Hepatocyte (in vitro differentiated cells): ENCODE results near the gene CNIH2. TPM values are rescaled to one million over a fixed set of nuclear protein-coding genes. Genes with fewer than 3 reads are reported as not detected.

Experiments used
- DNase-seq: peaks from one replicate; pipeline ENCODE4 v3.0.0-alpha.2; 2016; ENCODE audit warnings: low spot score
- H2AFZ ChIP-seq: fragments of 200-600 bp; sonication (generic); 2 replicates; pipeline ENCODE4 v1.6.0; 2016; ENCODE audit warnings: antibody characterized with exemption, mild to moderate bottlenecking
- H3K27ac ChIP-seq: fragments of 200-600 bp; sonication (generic); 2 replicates; pipeline ENCODE4 v1.5.1; 2016; ENCODE audit warnings: mild to moderate bottlenecking
- H3K27me3 ChIP-seq: fragments of 200-600 bp; sonication (generic); 2 replicates; pipeline ENCODE4 v1.6.1; 2016
- H3K36me3 ChIP-seq: fragments of 200-600 bp; sonication (generic); replicated peaks from 2 replicates; pipeline ENCODE4 v1.5.1; 2016; ENCODE audit warnings: low read depth; ENCODE audit not compliant: insufficient read depth
- H3K4me1 ChIP-seq: fragments of 200-600 bp; sonication (generic); 2 replicates; pipeline ENCODE4 v1.5.1; 2016; ENCODE audit warnings: mild to moderate bottlenecking, moderate library complexity; ENCODE audit not compliant: insufficient read depth
- H3K4me2 ChIP-seq: fragments of 200-600 bp; sonication (generic); 2 replicates; pipeline ENCODE4 v1.6.0; 2016
- H3K4me3 ChIP-seq: fragments of 200-600 bp; sonication (generic); 2 replicates; pipeline ENCODE4 v1.5.1; 2016; ENCODE audit warnings: mild to moderate bottlenecking
- H3K79me2 ChIP-seq: fragments of 200-600 bp; sonication (generic); 2 replicates; pipeline ENCODE4 v1.6.0; 2017; ENCODE audit warnings: mild to moderate bottlenecking
- H3K9me2 ChIP-seq: fragments of 200-600 bp; sonication (generic); replicated peaks from 2 replicates; pipeline ENCODE4 v1.6.0; 2017; ENCODE audit warnings: mild to moderate bottlenecking; ENCODE audit not compliant: insufficient read depth
- H3K9me3 ChIP-seq: fragments of 200-600 bp; sonication (generic); 2 replicates; pipeline ENCODE4 v1.5.1; 2016; ENCODE audit warnings: low read depth, mild to moderate bottlenecking
- H4K20me1 ChIP-seq: fragments of 200-600 bp; sonication (generic); 2 replicates; pipeline ENCODE4 v1.6.0; 2016; ENCODE audit warnings: mild to moderate bottlenecking; ENCODE audit not compliant: insufficient read depth, poor library complexity, severe bottlenecking
- EZH2 ChIP-seq: fragments of 200-600 bp; sonication (generic); IDR thresholded peaks from 2 replicates; pipeline ENCODE4 v1.6.1; 2016; ENCODE audit warnings: antibody characterized with exemption, mild to moderate bottlenecking, borderline replicate concordance
- EZH2phosphoT487 ChIP-seq: fragments of 200-600 bp; sonication (generic); IDR thresholded peaks from one replicate; pipeline ENCODE4 v1.6.1; 2018; ENCODE audit warnings: antibody characterized with exemption, mild to moderate bottlenecking, low read depth, moderate library complexity; ENCODE audit not compliant: unreplicated experiment, severe bottlenecking
- WGBS: methylation state at CpG from one replicate; pipeline ENCODE4 v1.1.6; 2016; ENCODE audit warnings: low lambda C conversion rate; ENCODE audit errors: missing lambda C conversion rate; 5-methylcytosine and 5-hydroxymethylcytosine counted together
- polyA plus RNA-seq: library from polyadenylated mRNA; unstranded; fragments of >200 nt; fragmentation: Nextera tagmentation; extraction: Ambion mirVana; gene quantifications from 2 replicates; pipeline ENCODE4 v1.2.1, GENCODE V29; 2016
- total RNA-seq: library from RNA; depleted of rRNA; stranded (reverse); fragments of >200 nt; gene quantifications from 2 replicates; pipeline ENCODE4 v1.2.3, GENCODE V29; 2014
- TF ChIP-seq, protein P1 (sequence below): fragments of 200-600 bp; sonication (generic); IDR thresholded peaks from 2 replicates; pipeline ENCODE4 v1.5.1; 2016; ENCODE audit warnings: antibody characterized with exemption, mild to moderate bottlenecking; ENCODE audit not compliant: poor library complexity

Gene CNIH2
- total and polyA plus RNA-seq, 2 experiments from 2014 or later = 1.7 to 6.2 TPM

DNA sequence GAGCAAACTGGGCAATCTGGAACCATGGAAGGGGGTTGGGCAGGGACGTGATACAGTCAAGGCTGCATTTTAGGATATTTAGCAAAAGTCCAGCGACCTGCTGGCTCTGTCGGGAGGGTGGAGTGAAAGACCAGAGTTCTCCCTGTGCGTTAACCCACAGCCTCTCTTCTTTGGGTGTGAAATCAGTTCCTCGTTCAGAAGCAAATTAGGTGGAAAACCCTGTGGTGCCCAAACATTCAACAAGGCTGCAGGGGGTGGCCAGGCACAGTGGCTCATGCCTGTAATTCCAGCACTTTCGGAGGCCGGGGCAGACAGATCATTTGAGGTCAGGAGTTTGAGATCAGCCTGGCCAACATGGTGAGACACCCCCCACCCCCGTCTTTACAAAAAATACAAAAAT, 19.6 kb downstream of the CNIH2 start:
- DNase-seq = no peak
- no peak overlapping the region for H2AFZ ChIP-seq
- H3K9me3 ChIP-seq = no peaks in the 10 kb centered on the region
- TF ChIP-seq, protein P1, sequence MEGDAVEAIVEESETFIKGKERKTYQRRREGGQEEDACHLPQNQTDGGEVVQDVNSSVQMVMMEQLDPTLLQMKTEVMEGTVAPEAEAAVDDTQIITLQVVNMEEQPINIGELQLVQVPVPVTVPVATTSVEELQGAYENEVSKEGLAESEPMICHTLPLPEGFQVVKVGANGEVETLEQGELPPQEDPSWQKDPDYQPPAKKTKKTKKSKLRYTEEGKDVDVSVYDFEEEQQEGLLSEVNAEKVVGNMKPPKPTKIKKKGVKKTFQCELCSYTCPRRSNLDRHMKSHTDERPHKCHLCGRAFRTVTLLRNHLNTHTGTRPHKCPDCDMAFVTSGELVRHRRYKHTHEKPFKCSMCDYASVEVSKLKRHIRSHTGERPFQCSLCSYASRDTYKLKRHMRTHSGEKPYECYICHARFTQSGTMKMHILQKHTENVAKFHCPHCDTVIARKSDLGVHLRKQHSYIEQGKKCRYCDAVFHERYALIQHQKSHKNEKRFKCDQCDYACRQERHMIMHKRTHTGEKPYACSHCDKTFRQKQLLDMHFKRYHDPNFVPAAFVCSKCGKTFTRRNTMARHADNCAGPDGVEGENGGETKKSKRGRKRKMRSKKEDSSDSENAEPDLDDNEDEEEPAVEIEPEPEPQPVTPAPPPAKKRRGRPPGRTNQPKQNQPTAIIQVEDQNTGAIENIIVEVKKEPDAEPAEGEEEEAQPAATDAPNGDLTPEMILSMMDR = no peak
- no peak for TF ChIP-seq EZH2phosphoT487
- no peak for TF ChIP-seq EZH2
- no peak overlapping the region for H3K27ac ChIP-seq
- no peak overlapping the region for H3K4me2 ChIP-seq
- H3K4me3 ChIP-seq = no peak overlapping the region
- H3K9me2 ChIP-seq = no peaks in the 10 kb centered on the region
- 52% methylated on average over 8 of the region's 8 CpGs for WGBS
- H4K20me1 ChIP-seq = no peaks in the 10 kb centered on the region
- peaks cover 14% of the 10 kb centered on the region for H3K27me3 ChIP-seq
- no peaks in the 10 kb centered on the region for H3K36me3 ChIP-seq
- no peaks in the 10 kb centered on the region for H3K4me1 ChIP-seq
- no peaks in the 10 kb centered on the region for H3K79me2 ChIP-seq

DNA sequence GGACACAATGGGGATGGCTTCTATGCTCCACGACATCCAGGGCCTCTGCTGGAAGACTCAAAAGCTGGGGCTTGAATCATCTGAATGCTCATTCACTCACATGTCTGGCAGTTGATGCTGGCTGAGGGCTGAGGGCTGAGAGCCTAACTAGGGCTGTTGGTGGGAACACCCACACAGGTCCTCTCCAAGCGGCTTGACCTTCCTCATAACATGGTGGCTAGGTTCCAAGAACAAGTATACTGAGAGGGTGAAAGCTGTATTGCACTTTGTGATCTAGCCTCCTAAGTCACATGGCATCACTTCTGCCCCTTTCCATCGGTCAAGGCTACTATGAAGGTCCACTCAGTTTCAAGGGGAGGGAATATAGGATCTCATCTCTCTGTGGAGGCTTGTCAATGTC, 21.2 kb downstream of the CNIH2 start:
- Histone ChIP-seq H3K36me3 (no peaks in the 10 kb centered on the region), H3K4me1 (no peaks in the 10 kb centered on the region), H3K27me3 (no peaks in the 10 kb centered on the region), H3K27ac (no peak overlapping the region), H3K79me2 (no peaks in the 10 kb centered on the region), H3K9me3 (no peaks in the 10 kb centered on the region), H3K9me2 (no peaks in the 10 kb centered on the region), H4K20me1 (no peaks in the 10 kb centered on the region), H3K4me2 (no peak overlapping the region), H3K4me3 (no peak overlapping the region), H2AFZ (no peak overlapping the region)
- WGBS = 91% methylated on average over 3 of the region's 3 CpGs
- TF ChIP-seq, protein P1 = no peak
- TF ChIP-seq EZH2 = no peak
- no peak for TF ChIP-seq EZH2phosphoT487
- no peak for DNase-seq

DNA sequence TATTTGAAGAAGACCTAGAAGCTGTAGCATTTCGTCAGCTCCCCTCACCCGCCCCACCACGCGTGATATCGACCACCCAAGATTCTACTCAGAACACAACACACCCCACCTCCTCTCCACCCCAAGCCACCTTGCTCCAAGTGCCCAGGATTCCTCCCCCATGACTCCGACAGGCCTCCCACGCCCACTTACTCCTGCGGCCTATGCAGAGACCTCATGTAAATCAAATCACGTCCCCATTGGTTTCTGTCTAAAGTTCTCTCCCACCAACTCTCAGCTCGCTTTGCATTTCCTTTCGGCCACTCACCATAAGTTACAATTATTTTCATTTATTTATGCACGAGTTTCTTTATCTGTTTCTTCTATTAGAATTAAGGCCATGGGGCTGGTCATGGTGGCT, 24.7 kb downstream of the CNIH2 start:
- H3K4me1 ChIP-seq = no peaks in the 10 kb centered on the region
- no peak overlapping the region for H3K27ac ChIP-seq
- no peak overlapping the region for H3K4me3 ChIP-seq
- TF ChIP-seq, protein P1 = no peak
- TF ChIP-seq EZH2phosphoT487 (no peak), EZH2 (no peak)
- DNase-seq = no peak
- WGBS = 91% methylated on average over 12 of the region's 12 CpGs
- no peak overlapping the region for H2AFZ ChIP-seq
- H3K9me3 ChIP-seq = no peaks in the 10 kb centered on the region
- no peaks in the 10 kb centered on the region for H3K36me3 ChIP-seq
- H3K4me2 ChIP-seq = no peak overlapping the region
- no peaks in the 10 kb centered on the region for H3K9me2 ChIP-seq
- no peaks in the 10 kb centered on the region for H3K27me3 ChIP-seq
- no peaks in the 10 kb centered on the region for H3K79me2 ChIP-seq
- H4K20me1 ChIP-seq = no peaks in the 10 kb centered on the region

DNA sequence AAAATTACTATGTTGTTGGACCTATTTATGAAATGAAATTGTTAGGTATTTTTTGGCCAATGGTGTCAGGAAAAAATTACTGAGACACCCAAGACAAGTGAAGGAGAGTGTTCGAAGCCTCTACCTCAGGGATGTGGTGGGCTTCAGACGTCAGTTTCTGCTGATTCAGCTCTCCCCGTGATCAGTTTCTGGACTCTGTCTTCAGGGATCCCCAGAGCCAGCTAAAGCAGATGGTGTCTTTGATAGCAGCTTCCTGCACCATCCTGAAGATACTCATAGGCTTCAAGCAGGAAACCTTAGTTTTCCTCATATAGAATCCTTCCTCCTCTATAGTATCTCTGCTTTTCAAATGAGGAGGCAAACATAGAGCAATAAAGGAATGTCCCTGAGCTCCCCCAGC, 31.5 kb downstream of the CNIH2 start:
- Histone ChIP-seq H3K36me3 (no peaks in the 10 kb centered on the region), H3K27ac (no peak overlapping the region), H3K27me3 (no peaks in the 10 kb centered on the region), H3K79me2 (peaks cover 6% of the 10 kb centered on the region), H2AFZ (no peak overlapping the region), H3K4me3 (no peak overlapping the region), H3K9me3 (no peaks in the 10 kb centered on the region), H3K4me2 (no peak overlapping the region), H3K9me2 (no peaks in the 10 kb centered on the region), H4K20me1 (no peaks in the 10 kb centered on the region), H3K4me1 (no peaks in the 10 kb centered on the region)
- 57% methylated on average over 3 of the region's 3 CpGs for WGBS
- no peak for DNase-seq
- TF ChIP-seq EZH2 = no peak
- TF ChIP-seq, protein P1 = no peak
- TF ChIP-seq EZH2phosphoT487 = no peak
